ENCODE results near the gene F11R.

DNA sequence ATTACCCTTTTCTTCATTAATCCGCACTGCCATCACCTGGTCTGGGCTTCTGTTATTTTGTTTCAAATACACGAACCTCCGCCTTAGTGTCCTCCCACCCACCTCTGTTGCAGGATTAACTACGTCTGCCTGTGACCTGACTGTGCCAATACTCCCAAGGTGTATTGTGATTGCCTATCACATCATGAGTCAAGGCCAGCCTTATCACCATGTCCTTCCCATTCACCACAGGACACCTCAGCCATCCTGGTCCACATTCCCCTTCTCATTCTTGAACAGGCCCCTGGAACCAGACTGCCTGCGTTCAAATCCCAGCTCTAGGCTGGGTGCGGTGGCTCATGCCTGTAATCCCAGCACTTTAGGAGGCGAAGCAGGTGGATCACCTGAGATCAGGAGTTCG lies 14.4 kb downstream of the F11R start:
- TF ChIP-seq, protein P1, sequence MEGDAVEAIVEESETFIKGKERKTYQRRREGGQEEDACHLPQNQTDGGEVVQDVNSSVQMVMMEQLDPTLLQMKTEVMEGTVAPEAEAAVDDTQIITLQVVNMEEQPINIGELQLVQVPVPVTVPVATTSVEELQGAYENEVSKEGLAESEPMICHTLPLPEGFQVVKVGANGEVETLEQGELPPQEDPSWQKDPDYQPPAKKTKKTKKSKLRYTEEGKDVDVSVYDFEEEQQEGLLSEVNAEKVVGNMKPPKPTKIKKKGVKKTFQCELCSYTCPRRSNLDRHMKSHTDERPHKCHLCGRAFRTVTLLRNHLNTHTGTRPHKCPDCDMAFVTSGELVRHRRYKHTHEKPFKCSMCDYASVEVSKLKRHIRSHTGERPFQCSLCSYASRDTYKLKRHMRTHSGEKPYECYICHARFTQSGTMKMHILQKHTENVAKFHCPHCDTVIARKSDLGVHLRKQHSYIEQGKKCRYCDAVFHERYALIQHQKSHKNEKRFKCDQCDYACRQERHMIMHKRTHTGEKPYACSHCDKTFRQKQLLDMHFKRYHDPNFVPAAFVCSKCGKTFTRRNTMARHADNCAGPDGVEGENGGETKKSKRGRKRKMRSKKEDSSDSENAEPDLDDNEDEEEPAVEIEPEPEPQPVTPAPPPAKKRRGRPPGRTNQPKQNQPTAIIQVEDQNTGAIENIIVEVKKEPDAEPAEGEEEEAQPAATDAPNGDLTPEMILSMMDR (conservative IDR thresholded peaks at IDR 0.05; ENCODE audit: low read depth, low read length), result no peak
- TF ChIP-seq EZH2 (IDR thresholded peaks at IDR 0.05; ENCODE audit: low read length, unreplicated experiment) (no peak), EZH2phosphoT487 (IDR thresholded peaks at IDR 0.05; ENCODE audit: borderline replicate concordance, low read length) (no peak)
